ENCODE data around the gene ATP6V1F.

Gene ATP6V1F

DNA sequence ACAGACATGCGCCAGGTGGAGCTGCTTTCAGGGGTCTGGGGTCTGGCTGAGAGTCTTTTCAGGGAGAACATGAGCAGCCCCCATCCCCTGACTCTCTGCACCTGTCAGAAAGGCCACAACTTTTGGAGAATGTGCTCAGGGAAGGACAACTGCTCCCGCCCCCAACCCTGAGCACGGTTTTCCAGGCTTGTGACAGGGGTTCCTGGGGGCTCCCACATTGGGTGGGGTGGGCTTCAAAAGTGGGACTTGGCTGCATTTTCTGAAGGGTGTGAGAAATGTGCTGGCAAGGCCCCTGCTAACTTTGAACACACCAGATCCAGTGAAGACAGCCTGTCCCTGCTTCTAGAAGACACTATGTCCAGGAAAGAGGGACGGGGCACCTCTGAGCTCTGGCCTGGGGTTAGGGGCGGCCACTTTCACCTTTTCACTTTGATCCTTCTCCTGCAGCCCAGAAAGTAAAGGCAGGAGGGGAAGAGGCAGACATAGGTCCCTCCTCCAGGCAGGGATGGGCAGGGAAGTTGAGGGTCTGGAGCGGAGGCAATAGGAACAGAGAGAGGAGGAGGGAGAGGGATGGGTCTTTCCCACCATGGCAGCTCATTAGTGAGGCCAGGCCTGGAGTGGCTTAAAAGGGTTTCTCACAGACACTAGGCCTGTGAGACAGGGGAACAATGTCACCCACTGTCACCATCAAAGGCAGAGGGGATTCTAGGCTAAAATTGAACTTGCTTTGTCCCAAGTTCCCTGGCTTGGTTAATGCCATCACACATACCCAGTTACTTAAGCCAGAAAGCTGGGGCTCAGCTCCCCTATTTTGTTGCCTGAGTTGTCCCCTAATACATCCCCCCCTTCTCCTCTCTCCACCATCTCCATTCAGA is 46.3 kb downstream of the ATP6V1F start:
- Histone ChIP-seq H2AFZ (ENCODE audit: low read depth, low read length, severe bottlenecking) (no peak overlapping the region), H3K4me3 (ENCODE audit: insufficient read depth, low read length, poor library complexity, severe bottlenecking) (no peak overlapping the region), H3K4me2 (ENCODE audit: low read depth, low read length, poor library complexity, severe bottlenecking) (no peak overlapping the region)

DNA sequence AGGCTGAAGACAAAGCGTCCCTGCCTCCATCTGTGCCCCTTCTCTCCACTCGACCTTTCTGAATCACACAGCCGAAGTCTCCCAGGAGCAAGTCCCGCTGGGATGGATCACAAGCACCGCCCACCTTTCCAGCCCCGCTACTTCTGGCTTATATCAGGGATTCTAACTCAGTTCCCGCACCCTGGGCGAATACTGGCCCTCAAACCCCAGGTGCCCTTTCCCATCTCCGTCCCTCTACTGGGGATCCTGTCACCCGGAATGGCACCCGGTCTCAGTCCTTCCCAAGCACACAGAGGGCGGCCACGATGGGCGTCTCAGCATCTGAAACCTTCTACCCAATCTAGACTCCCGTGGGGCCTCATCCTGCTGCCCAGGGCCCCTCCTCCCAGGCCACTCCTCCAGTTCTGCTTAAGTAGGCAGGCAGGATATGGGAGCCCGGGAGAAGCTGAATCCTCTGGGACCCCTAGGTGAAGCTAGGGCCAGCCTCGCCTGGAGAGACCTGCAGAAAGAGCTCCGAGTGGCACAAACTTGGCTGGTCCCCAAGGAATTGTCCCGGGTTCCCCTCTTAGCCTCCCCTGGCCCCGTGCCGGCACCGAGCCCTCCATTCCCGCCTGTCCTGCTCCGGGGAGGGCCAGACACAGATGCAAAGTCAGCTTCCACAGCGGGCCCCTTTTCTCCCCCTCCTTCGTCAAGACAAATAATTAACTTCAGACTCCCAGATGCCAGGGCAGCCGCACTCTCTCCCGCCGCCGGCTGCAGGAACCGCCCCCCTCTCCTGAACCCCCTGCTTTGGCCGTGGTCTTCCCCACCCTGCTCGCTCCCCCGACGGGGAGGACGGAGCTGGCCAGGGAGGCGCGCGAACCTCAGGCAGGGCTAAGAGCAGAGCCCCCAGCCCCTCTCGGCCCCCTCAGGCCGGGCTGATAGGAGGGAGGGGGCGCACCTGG is 47.2 kb downstream of the ATP6V1F start:
- Histone ChIP-seq H3K4me3 (ENCODE audit: insufficient read depth, low read length, poor library complexity, severe bottlenecking) (no peak overlapping the region), H3F3A (ENCODE audit: insufficient read depth) (no peaks in the 10 kb centered on the region), H3K9ac (ENCODE audit: low read length) (no peak overlapping the region), H3K4me2 (ENCODE audit: low read depth, low read length, poor library complexity, severe bottlenecking) (no peak overlapping the region), H3K9me3 (ENCODE audit: insufficient read depth, low read length) (no peaks in the 10 kb centered on the region), H2AFZ (ENCODE audit: low read depth, low read length, severe bottlenecking) (no peak overlapping the region), H3K79me2 (ENCODE audit: insufficient read depth, low read length) (no peaks in the 10 kb centered on the region), H3K9me2 (replicated peaks; ENCODE audit: insufficient read depth, low read length) (no peaks in the 10 kb centered on the region), H3K27ac (ENCODE audit: low read depth, low read length) (no peak overlapping the region), H3K27me3 (ENCODE audit: low read length) (no peaks in the 10 kb centered on the region), H4K20me1 (ENCODE audit: low read depth, low read length) (no peaks in the 10 kb centered on the region), H3K36me3 (ENCODE audit: low read length) (no peaks in the 10 kb centered on the region)
- TF ChIP-seq, protein P1, sequence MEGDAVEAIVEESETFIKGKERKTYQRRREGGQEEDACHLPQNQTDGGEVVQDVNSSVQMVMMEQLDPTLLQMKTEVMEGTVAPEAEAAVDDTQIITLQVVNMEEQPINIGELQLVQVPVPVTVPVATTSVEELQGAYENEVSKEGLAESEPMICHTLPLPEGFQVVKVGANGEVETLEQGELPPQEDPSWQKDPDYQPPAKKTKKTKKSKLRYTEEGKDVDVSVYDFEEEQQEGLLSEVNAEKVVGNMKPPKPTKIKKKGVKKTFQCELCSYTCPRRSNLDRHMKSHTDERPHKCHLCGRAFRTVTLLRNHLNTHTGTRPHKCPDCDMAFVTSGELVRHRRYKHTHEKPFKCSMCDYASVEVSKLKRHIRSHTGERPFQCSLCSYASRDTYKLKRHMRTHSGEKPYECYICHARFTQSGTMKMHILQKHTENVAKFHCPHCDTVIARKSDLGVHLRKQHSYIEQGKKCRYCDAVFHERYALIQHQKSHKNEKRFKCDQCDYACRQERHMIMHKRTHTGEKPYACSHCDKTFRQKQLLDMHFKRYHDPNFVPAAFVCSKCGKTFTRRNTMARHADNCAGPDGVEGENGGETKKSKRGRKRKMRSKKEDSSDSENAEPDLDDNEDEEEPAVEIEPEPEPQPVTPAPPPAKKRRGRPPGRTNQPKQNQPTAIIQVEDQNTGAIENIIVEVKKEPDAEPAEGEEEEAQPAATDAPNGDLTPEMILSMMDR (IDR thresholded peaks at IDR 0.05; ENCODE audit: insufficient read depth, low read length, poor library complexity, severe bottlenecking): no peak
- TF ChIP-seq EZH2phosphoT487 (conservative IDR thresholded peaks at IDR 0.05; ENCODE audit: low read length): no peak

More for the DNA sequence above, 46.3 kb downstream of the ATP6V1F start:
- no peaks in the 10 kb centered on the region for H3K27me3 ChIP-seq (ENCODE audit: low read length)
- H3K9ac ChIP-seq (ENCODE audit: low read length): no peak overlapping the region
- no peaks in the 10 kb centered on the region for H3F3A ChIP-seq (ENCODE audit: insufficient read depth)
- no peaks in the 10 kb centered on the region for H3K79me2 ChIP-seq (ENCODE audit: insufficient read depth, low read length)
- H3K27ac ChIP-seq (ENCODE audit: low read depth, low read length): no peak overlapping the region
- no peaks in the 10 kb centered on the region for H4K20me1 ChIP-seq (ENCODE audit: low read depth, low read length)
- no peaks in the 10 kb centered on the region for H3K36me3 ChIP-seq (ENCODE audit: low read length)
- no peaks in the 10 kb centered on the region for H3K9me2 ChIP-seq (replicated peaks; ENCODE audit: insufficient read depth, low read length)
- no peak for TF ChIP-seq EZH2phosphoT487 (conservative IDR thresholded peaks at IDR 0.05; ENCODE audit: low read length)
- TF ChIP-seq, protein P1 (IDR thresholded peaks at IDR 0.05; ENCODE audit: insufficient read depth, low read length, poor library complexity, severe bottlenecking): no peak
- no peaks in the 10 kb centered on the region for H3K9me3 ChIP-seq (ENCODE audit: insufficient read depth, low read length)

DNA sequence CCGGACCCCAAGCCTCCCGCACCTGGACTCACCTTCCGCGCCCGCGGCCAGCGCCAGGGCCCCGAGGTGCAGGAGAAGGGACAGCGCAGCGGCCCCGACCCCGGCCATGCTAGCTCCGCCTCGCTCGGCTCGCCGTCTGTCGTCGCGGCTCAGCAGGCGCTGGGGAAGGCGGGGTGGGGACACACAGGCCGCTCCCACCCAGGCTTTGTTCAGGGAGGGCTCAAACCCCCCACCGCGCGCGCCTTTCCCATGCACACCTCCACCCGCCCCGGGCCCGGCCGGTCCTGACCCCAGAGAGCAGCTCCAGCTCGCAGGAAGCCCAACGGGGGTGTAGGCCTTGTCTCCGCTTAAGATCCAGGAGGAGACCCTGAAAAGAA is 47.9 kb downstream of the ATP6V1F start, which contains the start of gene KCP:
TSS of gene KCP (minus strand) at position 141 of the 377 bp plus-strand sequence. CDS start at position 108, 33 bp downstream.
- no peak within 1 kb of the TSS for H3K4me2 ChIP-seq (ENCODE audit: low read depth, low read length, poor library complexity, severe bottlenecking)
- H3K36me3 ChIP-seq (ENCODE audit: low read length): no peaks in the 10 kb centered on the region
- no peak within 1 kb of the TSS for H2AFZ ChIP-seq (ENCODE audit: low read depth, low read length, severe bottlenecking)
- no peaks in the 10 kb centered on the region for H3K9me2 ChIP-seq (replicated peaks; ENCODE audit: insufficient read depth, low read length)
- H3K27ac ChIP-seq (ENCODE audit: low read depth, low read length): no peak within 1 kb of the TSS
- no peaks in the 10 kb centered on the region for H3F3A ChIP-seq (ENCODE audit: insufficient read depth)
- no peak within 1 kb of the TSS for H3K4me3 ChIP-seq (ENCODE audit: insufficient read depth, low read length, poor library complexity, severe bottlenecking)
- no peak for TF ChIP-seq EZH2phosphoT487 (conservative IDR thresholded peaks at IDR 0.05; ENCODE audit: low read length)
- TF ChIP-seq, protein P1 (IDR thresholded peaks at IDR 0.05; ENCODE audit: insufficient read depth, low read length, poor library complexity, severe bottlenecking): no peak
- H3K79me2 ChIP-seq (ENCODE audit: insufficient read depth, low read length): no peaks in the 10 kb centered on the region
- H3K9me3 ChIP-seq (ENCODE audit: insufficient read depth, low read length): no peaks in the 10 kb centered on the region
- H3K27me3 ChIP-seq (ENCODE audit: low read length): no peaks in the 10 kb centered on the region
- no peaks in the 10 kb centered on the region for H4K20me1 ChIP-seq (ENCODE audit: low read depth, low read length)
- no peak within 1 kb of the TSS for H3K9ac ChIP-seq (ENCODE audit: low read length)

Measured in SU-DHL-6 (cell line).